Ascending aorta (tissue), 2 donors: ENCODE results near the gene PPP1R16B. TPM values are rescaled to one million over a fixed set of nuclear protein-coding genes. Genes with fewer than 3 reads are reported as not detected.

Source experiments
- DNase-seq, 2 donors: peaks; one replicate each; pipeline ENCODE4 v3.0.0-alpha.2; 2019; ENCODE audit warnings: low spot score in 2 of 2
- H3K27ac ChIP-seq, 2 donors: fragments of 200-600 bp; sonication (generic); one replicate each; pipeline ENCODE4 v1.5.1; 2016 to 2017; ENCODE audit warnings: mild to moderate bottlenecking in 1 of 2
- H3K27me3 ChIP-seq: fragments of 200-600 bp; sonication (generic); one replicate; pipeline ENCODE4 v1.5.1; 2017
- H3K36me3 ChIP-seq, 2 donors: fragments of 200-600 bp; sonication (generic); one replicate each; pipeline ENCODE4 v1.5.1; 2016
- H3K4me1 ChIP-seq, 2 donors: fragments of 200-600 bp; sonication (generic); one replicate each; pipeline ENCODE4 v1.5.1; 2016 to 2017; ENCODE audit warnings: mild to moderate bottlenecking in 1 of 2
- H3K4me3 ChIP-seq, 2 donors: fragments of 200-600 bp; sonication (generic); one replicate each; pipeline ENCODE4 v1.5.1; 2016 to 2017; ENCODE audit warnings: mild to moderate bottlenecking in 1 of 2
- H3K9me3 ChIP-seq, 2 donors: fragments of 200-600 bp; sonication (generic); one replicate each; pipeline ENCODE4 v1.5.1; 2016
- intact Hi-C: fragments of 100-400 bp; cut with DNase I; formaldehyde crosslinking; loops from one replicate; pipeline ENCODE4 v1.15.1; 2023
- total RNA-seq: library from RNA; depleted of rRNA; stranded (reverse); fragments of >200 nt; gene quantifications from one replicate; pipeline ENCODE4 v1.1.0, GENCODE V29; 2016
- TF ChIP-seq, protein P1 (sequence below), 3 experiments: fragments of 200-600 bp in 2 of 3; fragments of 450-650 bp in 1 of 3; sonication (generic) in 2 of 3; IDR thresholded peaks; one replicate each; pipeline ENCODE4 v1.5.1; 2016 to 2019; ENCODE audit warnings: antibody characterized with exemption in 3 of 3, mild to moderate bottlenecking in 1 of 3, moderate library complexity in 1 of 3

The PPP1R16B gene
- total RNA-seq, 1 donor from 2014 or later: 26.4 TPM

GRCh38 chr20:38968090-38968489 lies 162.6 kb downstream of the PPP1R16B start:
- peaks cover under 1 to 3% of the 10 kb centered on the region in 2 donors for H3K4me1 ChIP-seq
- H3K4me3 ChIP-seq: no peak overlapping the region
- no peaks in the 10 kb centered on the region for H3K27me3 ChIP-seq
- intact Hi-C loops: no loop called here
- TF ChIP-seq, protein P1, sequence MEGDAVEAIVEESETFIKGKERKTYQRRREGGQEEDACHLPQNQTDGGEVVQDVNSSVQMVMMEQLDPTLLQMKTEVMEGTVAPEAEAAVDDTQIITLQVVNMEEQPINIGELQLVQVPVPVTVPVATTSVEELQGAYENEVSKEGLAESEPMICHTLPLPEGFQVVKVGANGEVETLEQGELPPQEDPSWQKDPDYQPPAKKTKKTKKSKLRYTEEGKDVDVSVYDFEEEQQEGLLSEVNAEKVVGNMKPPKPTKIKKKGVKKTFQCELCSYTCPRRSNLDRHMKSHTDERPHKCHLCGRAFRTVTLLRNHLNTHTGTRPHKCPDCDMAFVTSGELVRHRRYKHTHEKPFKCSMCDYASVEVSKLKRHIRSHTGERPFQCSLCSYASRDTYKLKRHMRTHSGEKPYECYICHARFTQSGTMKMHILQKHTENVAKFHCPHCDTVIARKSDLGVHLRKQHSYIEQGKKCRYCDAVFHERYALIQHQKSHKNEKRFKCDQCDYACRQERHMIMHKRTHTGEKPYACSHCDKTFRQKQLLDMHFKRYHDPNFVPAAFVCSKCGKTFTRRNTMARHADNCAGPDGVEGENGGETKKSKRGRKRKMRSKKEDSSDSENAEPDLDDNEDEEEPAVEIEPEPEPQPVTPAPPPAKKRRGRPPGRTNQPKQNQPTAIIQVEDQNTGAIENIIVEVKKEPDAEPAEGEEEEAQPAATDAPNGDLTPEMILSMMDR (IDR thresholded peaks at IDR 0.05): no peak
- no peak overlapping the region for H3K27ac ChIP-seq
- DNase-seq: no peak
- peaks cover 3 to 22% of the 10 kb centered on the region in 2 donors for H3K36me3 ChIP-seq
- no peaks in the 10 kb centered on the region for H3K9me3 ChIP-seq

DNA sequence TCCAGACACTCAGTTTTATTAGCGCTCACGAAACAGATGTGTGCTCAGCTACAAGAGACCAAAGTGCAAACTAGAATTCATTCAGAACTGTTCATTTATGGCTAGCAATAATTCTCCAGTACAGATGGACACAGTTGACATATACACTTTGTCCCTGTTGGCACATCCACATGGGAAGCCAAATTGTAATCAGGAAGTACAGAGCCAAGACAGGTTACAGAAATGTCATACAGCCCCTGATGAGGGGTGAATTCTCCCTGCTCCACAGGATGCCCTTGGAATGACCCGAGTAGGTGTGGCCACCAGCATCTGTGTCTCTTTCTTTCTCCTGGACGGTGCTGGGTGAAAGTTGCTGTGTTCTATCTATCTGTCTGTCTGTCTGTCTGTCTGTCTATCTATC lies 164.2 kb downstream of the PPP1R16B start:
- TF ChIP-seq, protein P1 (IDR thresholded peaks at IDR 0.05): no peak
- Histone ChIP-seq H3K9me3 (no peaks in the 10 kb centered on the region), H3K4me1 (no peaks in the 10 kb centered on the region), H3K27ac (no peak overlapping the region), H3K27me3 (no peaks in the 10 kb centered on the region), H3K4me3 (no peak overlapping the region), H3K36me3 (peaks cover 3 to 22% of the 10 kb centered on the region in 2 donors)
- no peak for DNase-seq
- intact Hi-C loops: no loop called here

DNA sequence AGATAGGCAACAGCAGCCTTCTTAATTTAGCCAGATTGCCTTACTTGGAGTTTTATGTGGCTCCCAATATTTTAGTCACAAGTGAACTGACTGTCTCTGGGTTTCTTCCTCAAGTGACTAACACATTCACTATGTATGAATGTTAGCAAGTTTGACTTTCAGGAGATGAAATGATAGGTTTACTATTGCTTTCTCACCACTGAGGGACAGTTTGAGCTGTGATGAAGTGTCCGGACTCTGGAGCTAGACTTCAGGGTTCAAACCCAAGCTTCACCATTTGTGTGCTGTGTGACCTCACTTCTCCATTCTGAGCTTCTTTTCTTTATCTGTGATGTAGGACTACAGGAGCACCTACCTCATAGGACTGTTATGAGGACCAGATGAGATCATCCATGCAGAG lies 164.8 kb downstream of the PPP1R16B start:
- H3K4me3 ChIP-seq: no peak overlapping the region
- no peaks in the 10 kb centered on the region for H3K4me1 ChIP-seq
- no peak overlapping the region for H3K27ac ChIP-seq
- H3K27me3 ChIP-seq: no peaks in the 10 kb centered on the region
- no peaks in the 10 kb centered on the region for H3K9me3 ChIP-seq
- TF ChIP-seq, protein P1 (IDR thresholded peaks at IDR 0.05): no peak
- H3K36me3 ChIP-seq: peaks cover 3 to 22% of the 10 kb centered on the region in 2 donors
- intact Hi-C loops: no loop called here
- no peak for DNase-seq

Other genes starting within 250 kb of the PPP1R16B start
- gene ADIG, start 224.5 kb upstream of the PPP1R16B start, total RNA-seq: not detected
- gene ARHGAP40, start 203.9 kb upstream of the PPP1R16B start, total RNA-seq: not detected
- not detected for gene SLC32A1, start 81.2 kb upstream of the PPP1R16B start, total RNA-seq
- 5.9 TPM for gene ACTR5, start 57.2 kb upstream of the PPP1R16B start, total RNA-seq
- 0.53 TPM for gene FAM83D, start 120.7 kb downstream of the PPP1R16B start, total RNA-seq
- gene DHX35, start 156.6 kb downstream of the PPP1R16B start, total RNA-seq: 35.3 TPM